CD14-positive monocyte (primary cell): Measurements from ENCODE around the gene NEK10. TPM values are rescaled to one million over a fixed set of nuclear protein-coding genes. Genes with fewer than 3 reads are reported as not detected.

Source experiments
- DNase-seq, 3 donors: peaks; one replicate each; pipeline ENCODE4 v3.0.0-alpha.2; 2011 to 2022
- H2AFZ ChIP-seq: 2 replicates; pipeline ENCODE4 v1.6.0; 2012; ENCODE audit warnings: mild to moderate bottlenecking, low read depth, low read length, inconsistent platforms; ENCODE audit not compliant: insufficient read depth, poor library complexity, severe bottlenecking
- H3K27ac ChIP-seq, 2 donors: 1 replicate in 1 of 2; 2 replicates in 1 of 2; pipeline ENCODE4 v1.5.1; 2012 to 2013; ENCODE audit warnings: low read length in 2 of 2, control low read depth in 1 of 2, inconsistent platforms in 1 of 2, low read depth in 1 of 2, mild to moderate bottlenecking in 1 of 2
- H3K27me3 ChIP-seq, 2 donors: one replicate each; pipeline versions ENCODE4 v1.6.0 to v1.6.1; 2011 to 2013; ENCODE audit warnings: low read length in 2 of 2; ENCODE audit not compliant: control insufficient read depth in 2 of 2, insufficient read depth in 2 of 2
- H3K36me3 ChIP-seq, 2 donors: replicated peaks in 1 of 2; 1 replicate in 1 of 2; 2 replicates in 1 of 2; pipeline versions ENCODE4 v1.5.1 to v1.6.1; 2012 to 2013; ENCODE audit warnings: low read length in 2 of 2, control low read depth in 1 of 2, inconsistent platforms in 1 of 2, mild to moderate bottlenecking in 1 of 2; ENCODE audit not compliant: insufficient read depth in 2 of 2, control insufficient read depth in 1 of 2
- H3K4me1 ChIP-seq, 2 donors: 1 replicate in 1 of 2; 2 replicates in 1 of 2; pipeline versions ENCODE4 v1.5.1 to v1.6.1; 2012 to 2013; ENCODE audit warnings: low read length in 2 of 2, control low read depth in 1 of 2, inconsistent platforms in 1 of 2, mild to moderate bottlenecking in 1 of 2, moderate library complexity in 1 of 2; ENCODE audit not compliant: insufficient read depth in 2 of 2, control insufficient read depth in 1 of 2
- H3K4me2 ChIP-seq: replicated peaks from 2 replicates; pipeline ENCODE3; 2012; ENCODE audit warnings: low read length, moderate library complexity, mild to moderate bottlenecking; ENCODE audit not compliant: poor library complexity, severe bottlenecking; ENCODE audit errors: extremely low read depth
- H3K4me3 ChIP-seq, 3 experiments: fragments of 200-600 bp in 1 of 3; sonication (generic) in 1 of 3; replicated peaks in 1 of 3; 1 replicate in 2 of 3; 2 replicates in 1 of 3; pipeline ENCODE4 v1.5.1; 2011 to 2013; ENCODE audit warnings: low read length in 3 of 3, mild to moderate bottlenecking in 3 of 3, control low read depth in 2 of 3, low read depth in 2 of 3, inconsistent platforms in 1 of 3, moderate library complexity in 1 of 3
- H3K79me2 ChIP-seq: 2 replicates; pipeline ENCODE4 v1.6.0; 2012; ENCODE audit warnings: mild to moderate bottlenecking, control low read depth, inconsistent platforms, low read length, moderate library complexity; ENCODE audit not compliant: insufficient read depth
- H3K9ac ChIP-seq: 2 replicates; pipeline ENCODE4 v1.6.0; 2017; ENCODE audit warnings: low read length, mild to moderate bottlenecking; ENCODE audit not compliant: insufficient read depth, poor library complexity, severe bottlenecking
- H3K9me3 ChIP-seq, 2 donors: replicated peaks in 1 of 2; 1 replicate in 1 of 2; 2 replicates in 1 of 2; pipeline versions ENCODE4 v1.5.1 to v1.6.1; 2012 to 2013; ENCODE audit warnings: low read length in 2 of 2, control low read depth in 1 of 2; ENCODE audit not compliant: control insufficient read depth in 1 of 2, insufficient read depth in 1 of 2
- H4K20me1 ChIP-seq: 2 replicates; pipeline ENCODE4 v1.6.0; 2012; ENCODE audit warnings: mild to moderate bottlenecking, low read length, control low read depth, moderate library complexity; ENCODE audit not compliant: insufficient read depth
- H3K27ac Mint-ChIP-seq, 7 donors: one replicate each; pipeline ENCODE4 v1.8.0; 2020; ENCODE audit warnings: mild to moderate bottlenecking in 7 of 7, mixed read lengths in 7 of 7, moderate library complexity in 6 of 7, inconsistent platforms in 2 of 7
- H3K27me3 Mint-ChIP-seq, 3 donors: one replicate each; pipeline ENCODE4 v1.8.0; 2021 to 2022; ENCODE audit warnings: low read depth in 3 of 3, mild to moderate bottlenecking in 3 of 3, mixed read lengths in 3 of 3, moderate library complexity in 3 of 3, inconsistent platforms in 1 of 3
- H3K36me3 Mint-ChIP-seq, 2 donors: one replicate each; pipeline ENCODE4 v1.8.0; 2020; ENCODE audit warnings: mixed read lengths in 2 of 2, inconsistent platforms in 1 of 2, mild to moderate bottlenecking in 1 of 2
- H3K4me1 Mint-ChIP-seq: one replicate; pipeline ENCODE4 v1.8.0; 2020; ENCODE audit warnings: mild to moderate bottlenecking, mixed read lengths
- H3K4me3 Mint-ChIP-seq, 2 donors: one replicate each; pipeline ENCODE4 v1.8.0; 2020; ENCODE audit warnings: mild to moderate bottlenecking in 2 of 2, mixed read lengths in 2 of 2, moderate library complexity in 1 of 2
- H3K9me3 Mint-ChIP-seq, 7 donors: one replicate each; pipeline ENCODE4 v1.8.0; 2020 to 2022; ENCODE audit warnings: mixed read lengths in 7 of 7, mild to moderate bottlenecking in 6 of 7, moderate library complexity in 6 of 7, inconsistent platforms in 2 of 7
- CTCF ChIP-seq: fragments of 200-600 bp; IDR thresholded peaks from one replicate; pipeline ENCODE4 v1.8.0; 2022; ENCODE audit warnings: antibody characterized with exemption, mild to moderate bottlenecking
- WGBS: methylation state at CpG from one replicate; pipeline ENCODE4 v1.1.5; 2013; ENCODE audit warnings: missing lambda C conversion rate; ENCODE audit not compliant: insufficient coverage; 5-methylcytosine and 5-hydroxymethylcytosine counted together
- intact Hi-C, 2 donors: fragments of 100-400 bp; cut with micrococcal nuclease; formaldehyde crosslinking; loops; one replicate each; pipeline versions ENCODE4 v1.15.0 to v1.15.1; 2023
- polyA plus RNA-seq, 3 donors: library from polyadenylated mRNA; depleted of rRNA in 1 of 3; unstranded in 2 of 3; stranded (reverse) in 1 of 3; fragments of 300-500 nt in 2 of 3; fragments of >200 nt in 1 of 3; fragmentation: Illumina TruSeq in 2 of 3; gene quantifications; 1 replicate in 2 of 3; 2 replicates in 1 of 3; pipeline ENCODE4 v1.2.3, GENCODE V29; 2012 to 2021

NEK10 gene
- polyA plus RNA-seq, 3 donors: not detected

DNA sequence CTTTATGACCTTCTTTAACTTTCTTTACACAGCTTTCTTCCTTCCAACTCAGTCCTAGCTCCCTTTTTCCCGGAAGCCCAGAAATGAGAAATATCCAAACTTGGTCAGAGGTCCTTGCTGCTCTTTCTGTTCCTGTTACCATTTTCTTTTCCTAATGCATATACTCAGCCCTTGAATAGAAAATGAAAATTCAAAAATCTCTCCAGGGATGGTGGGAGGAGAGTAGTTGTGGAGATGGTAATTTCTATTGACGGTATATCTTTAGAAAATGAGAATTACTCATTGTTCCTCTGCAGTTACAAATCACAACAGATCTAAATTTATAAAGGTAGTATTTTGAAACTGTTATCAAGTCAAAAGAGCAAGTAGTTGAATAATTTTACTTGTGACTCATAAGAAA, 255.1 kb downstream of the NEK10 start:
- no peak for TF ChIP-seq CTCF
- Histone ChIP-seq H3K4me2 (no peak overlapping the region), H3K79me2 (no peaks in the 10 kb centered on the region), H3K9ac (no peak overlapping the region), H3K4me3 (no peak overlapping the region), H3K27ac (no peak overlapping the region), H3K27me3 (no peaks in the 10 kb centered on the region), H3K36me3 (no peaks in the 10 kb centered on the region), H3K4me1 (no peaks in the 10 kb centered on the region), H4K20me1 (no peaks in the 10 kb centered on the region), H2AFZ (no peak overlapping the region), H3K9me3 (no peaks in the 10 kb centered on the region)
- peaks cover 0 to 5% (median 2%) of the 10 kb centered on the region in 3 donors for H3K27me3 Mint-ChIP-seq
- no peak overlapping the region for H3K4me3 Mint-ChIP-seq
- DNase-seq: no peak
- H3K9me3 Mint-ChIP-seq: peaks cover 0 to 2% (median 0%) of the 10 kb centered on the region in 7 donors
- no peaks in the 10 kb centered on the region for H3K4me1 Mint-ChIP-seq
- intact Hi-C loops: no loop called here
- no CpG with 5 or more reads among the region's 2 CpGs for WGBS
- H3K27ac Mint-ChIP-seq: no peak overlapping the region
- H3K36me3 Mint-ChIP-seq: no peaks in the 10 kb centered on the region

DNA sequence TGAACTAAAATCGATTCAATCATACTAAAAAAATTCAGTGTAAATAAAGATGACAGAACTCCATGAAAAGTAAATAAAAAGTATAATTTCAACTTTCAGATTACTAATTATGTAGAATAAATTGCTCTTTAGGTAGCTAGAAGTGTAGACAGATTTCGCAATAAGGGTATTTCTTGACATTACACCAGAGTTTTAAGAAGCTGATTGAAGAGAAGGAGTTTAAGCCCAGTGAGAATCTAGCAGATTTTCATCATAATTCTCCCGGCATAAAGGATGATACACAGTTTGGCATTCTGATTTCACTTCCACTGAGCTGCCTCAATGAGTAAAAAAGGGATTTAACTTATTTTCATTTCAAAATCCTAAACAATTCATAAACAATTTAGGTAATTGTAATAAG, 259.2 kb downstream of the NEK10 start:
- H3K27ac ChIP-seq: no peak overlapping the region
- Mint-ChIP-seq H3K9me3 (peaks cover 0 to 2% (median 0%) of the 10 kb centered on the region in 7 donors), H3K4me1 (no peaks in the 10 kb centered on the region)

More for the DNA sequence above, 259.2 kb downstream of the NEK10 start:
- intact Hi-C loops: no loop called here
- no peak for DNase-seq
- Histone ChIP-seq H3K36me3 (no peaks in the 10 kb centered on the region), H3K9me3 (no peaks in the 10 kb centered on the region), H3K4me2 (no peak overlapping the region), H4K20me1 (no peaks in the 10 kb centered on the region), H2AFZ (no peak overlapping the region), H3K9ac (no peak overlapping the region), H3K4me3 (no peak overlapping the region), H3K4me1 (no peaks in the 10 kb centered on the region), H3K27me3 (no peaks in the 10 kb centered on the region), H3K79me2 (no peaks in the 10 kb centered on the region)
- no peak overlapping the region for H3K4me3 Mint-ChIP-seq
- TF ChIP-seq CTCF: no peak
- no CpG with 5 or more reads among the region's 3 CpGs for WGBS
- peaks cover 2 to 7% (median 4%) of the 10 kb centered on the region in 3 donors for H3K27me3 Mint-ChIP-seq
- H3K36me3 Mint-ChIP-seq: no peaks in the 10 kb centered on the region
- no peak overlapping the region for H3K27ac Mint-ChIP-seq
